IMR-90 (cell line): ENCODE data around the gene GNGT1. TPM values are rescaled to one million over a fixed set of nuclear protein-coding genes. Genes with fewer than 3 reads are reported as not detected.

Experiments
- ATAC-seq: fragments of 200-7000 bp; cut with Tn5 transposase; 2 replicates; pipeline ENCODE4 v1.9.1; 2020; ENCODE audit warnings: low read depth, mild to moderate bottlenecking, moderate library complexity
- BruUV-seq: library from RNA; stranded (reverse); fragments of 400-500 nt; replicated peaks from 2 replicates; lab custom pipeline; 2021; lab: Mats Ljungman, UMichigan
- CTCF ChIA-PET: fragments of 300-600 bp; formaldehyde crosslinking; extraction: SDS; loops from one replicate; lab custom pipeline; 2021; ENCODE audit warnings: antibody characterized with exemption; lab: Yijun Ruan, JAX
- POLR2A ChIA-PET: fragments of 300-600 bp; sonication (Branson Sonifier 250); formaldehyde crosslinking; loops from one replicate; lab custom pipeline; 2022; ENCODE audit warnings: antibody characterized with exemption; ENCODE audit not compliant: unreplicated experiment; lab: Charles Lee
- DNase-seq: peaks from one replicate; pipeline ENCODE4 v3.0.0; 2013
- H2AFZ ChIP-seq: replicated peaks from 2 replicates; pipeline ENCODE3; 2013; ENCODE audit warnings: low read length, mild to moderate bottlenecking; ENCODE audit not compliant: poor library complexity
- H2AK5ac ChIP-seq: 2 replicates; pipeline ENCODE4 v1.6.1; 2013; ENCODE audit warnings: low read depth, low read length, inconsistent platforms
- H2AK9ac ChIP-seq: replicated peaks from 2 replicates; pipeline ENCODE3; 2013; ENCODE audit warnings: mild to moderate bottlenecking, low read depth, low read length, moderate library complexity; ENCODE audit not compliant: poor library complexity
- H2BK120ac ChIP-seq: 2 replicates; pipeline ENCODE4 v1.6.1; 2013; ENCODE audit warnings: low read depth, low read length, inconsistent platforms
- H2BK15ac ChIP-seq: 3 replicates; pipeline ENCODE4 v1.6.1; 2013; ENCODE audit warnings: low read depth, low read length, inconsistent platforms
- H2BK20ac ChIP-seq: 2 replicates; pipeline ENCODE4 v1.6.1; 2013; ENCODE audit warnings: low read depth, mild to moderate bottlenecking, inconsistent platforms, low read length, moderate library complexity
- H2BK5ac ChIP-seq: 2 replicates; pipeline ENCODE4 v1.6.1; 2013; ENCODE audit warnings: mild to moderate bottlenecking, low read depth, low read length, inconsistent platforms; ENCODE audit not compliant: poor library complexity, severe bottlenecking
- H3K14ac ChIP-seq: replicated peaks from 2 replicates; pipeline ENCODE4 v1.6.1; 2013; ENCODE audit warnings: low read depth, low read length, inconsistent platforms
- H3K18ac ChIP-seq: 2 replicates; pipeline ENCODE4 v1.6.1; 2013; ENCODE audit warnings: low read depth, low read length, control low read depth
- H3K23ac ChIP-seq: 2 replicates; pipeline ENCODE4 v1.6.1; 2013; ENCODE audit warnings: low read depth, low read length, inconsistent platforms
- H3K27ac ChIP-seq: 2 replicates; pipeline ENCODE4 v1.5.1; 2013; ENCODE audit warnings: mild to moderate bottlenecking, control low read depth, low read length; ENCODE audit not compliant: insufficient read depth
- H3K27me3 ChIP-seq: 2 replicates; pipeline ENCODE4 v1.6.1; 2013; ENCODE audit warnings: low read length; ENCODE audit not compliant: control insufficient read depth, insufficient read depth
- H3K36me3 ChIP-seq: 2 replicates; pipeline ENCODE4 v1.6.1; 2013; ENCODE audit warnings: low read length, mixed read lengths; ENCODE audit not compliant: control insufficient read depth, insufficient read depth
- H3K4ac ChIP-seq: 2 replicates; pipeline ENCODE4 v1.6.1; 2013; ENCODE audit warnings: low read depth, low read length, inconsistent platforms
- H3K4me1 ChIP-seq: 2 replicates; pipeline ENCODE4 v1.6.1; 2013; ENCODE audit warnings: low read length, mixed read lengths; ENCODE audit not compliant: control insufficient read depth, insufficient read depth
- H3K4me2 ChIP-seq: 2 replicates; pipeline ENCODE4 v1.6.1; 2013; ENCODE audit warnings: low read depth, mild to moderate bottlenecking, control low read depth, low read length, moderate library complexity
- H3K4me3 ChIP-seq: 2 replicates; pipeline ENCODE4 v1.5.1; 2013; ENCODE audit warnings: low read depth, mild to moderate bottlenecking, control low read depth, low read length, moderate library complexity; ENCODE audit not compliant: insufficient read depth
- H3K56ac ChIP-seq: 2 replicates; pipeline ENCODE4 v1.6.1; 2013; ENCODE audit warnings: low read length, inconsistent platforms; ENCODE audit not compliant: insufficient read depth; ENCODE audit errors: extremely low read depth
- H3K79me1 ChIP-seq, 2 experiments: 2 replicates each; pipeline ENCODE4 v1.6.1; 2013; ENCODE audit warnings: low read length in 2 of 2, inconsistent platforms in 1 of 2, low read depth in 1 of 2
- H3K9ac ChIP-seq: 2 replicates; pipeline ENCODE4 v1.6.1; 2013; ENCODE audit warnings: low read depth, low read length, control low read depth
- H3K9me1 ChIP-seq: 2 replicates; pipeline ENCODE4 v1.6.1; 2013; ENCODE audit warnings: low read length, inconsistent platforms; ENCODE audit not compliant: insufficient read depth
- H3K9me3 ChIP-seq: 2 replicates; pipeline ENCODE4 v1.6.1; 2013; ENCODE audit warnings: low read length; ENCODE audit not compliant: control insufficient read depth, insufficient read depth
- H4K20me1 ChIP-seq: 2 replicates; pipeline ENCODE4 v1.6.1; 2013; ENCODE audit warnings: low read length, inconsistent platforms; ENCODE audit not compliant: insufficient read depth
- H4K5ac ChIP-seq: 2 replicates; pipeline ENCODE4 v1.6.1; 2013; ENCODE audit warnings: mild to moderate bottlenecking, low read depth, low read length, control low read depth
- H4K8ac ChIP-seq, 2 experiments: 2 replicates each; pipeline ENCODE4 v1.6.1; 2013; ENCODE audit warnings: low read depth in 2 of 2, low read length in 2 of 2, control low read depth in 1 of 2, inconsistent platforms in 1 of 2
- H4K91ac ChIP-seq: 2 replicates; pipeline ENCODE4 v1.6.1; 2013; ENCODE audit warnings: low read depth, low read length, inconsistent platforms; ENCODE audit not compliant: insufficient read depth
- BHLHE40 ChIP-seq: fragments of 150-350 bp; IDR thresholded peaks from 2 replicates; pipeline ENCODE4 v1.6.1; 2016; ENCODE audit warnings: mild to moderate bottlenecking, low read depth, low read length
- CEBPB ChIP-seq: IDR thresholded peaks from 2 replicates; pipeline ENCODE4 v1.6.1; 2012; ENCODE audit warnings: low read depth, low read length, improper control_type of control experiment
- CTCF ChIP-seq: conservative IDR thresholded peaks from 2 replicates; pipeline ENCODE4 v1.5.1; 2012; ENCODE audit warnings: mild to moderate bottlenecking, low read depth, low read length, improper control_type of control experiment
- FOS ChIP-seq: fragments of 150-350 bp; IDR thresholded peaks from 2 replicates; pipeline ENCODE4 v1.6.1; 2016; ENCODE audit warnings: low read depth, low read length
- MAFK ChIP-seq: IDR thresholded peaks from 2 replicates; pipeline ENCODE4 v1.6.1; 2012; ENCODE audit warnings: low read depth, low read length, improper control_type of control experiment
- MXI1 ChIP-seq: IDR thresholded peaks from 2 replicates; pipeline ENCODE4 v1.6.1; 2012; ENCODE audit warnings: low read depth, mild to moderate bottlenecking, low read length, moderate library complexity, borderline replicate concordance
- NFE2L2 ChIP-seq: fragments of 150-350 bp; IDR thresholded peaks from 2 replicates; pipeline ENCODE4 v1.6.1; 2016; ENCODE audit warnings: low read depth, mild to moderate bottlenecking, low read length
- POLR2A ChIP-seq: IDR thresholded peaks from 2 replicates; pipeline ENCODE4 v1.6.1; 2012; ENCODE audit warnings: mild to moderate bottlenecking, low read depth, low read length
- RCOR1 ChIP-seq: IDR thresholded peaks from 2 replicates; pipeline ENCODE4 v1.6.1; 2012; ENCODE audit warnings: mild to moderate bottlenecking, low read length, improper control_type of control experiment; ENCODE audit not compliant: insufficient replicate concordance
- SMC3 ChIP-seq: fragments of 150-350 bp; IDR thresholded peaks from 2 replicates; pipeline ENCODE4 v1.6.1; 2016; ENCODE audit warnings: low read depth, mild to moderate bottlenecking, antibody characterized with exemption, low read length, moderate library complexity
- WGBS, 2 experiments: methylation state at CpG; one replicate each; pipeline versions ENCODE4 v1.1.5 to v1.1.7; 2013; ENCODE audit warnings: missing lambda C conversion rate in 2 of 2; ENCODE audit not compliant: insufficient read length in 1 of 2; ENCODE audit errors: extremely low coverage in 2 of 2; 5-methylcytosine and 5-hydroxymethylcytosine counted together
- dilution Hi-C: fragments of 300-500 bp; cut with HindIII; formaldehyde crosslinking; loops from one replicate; pipeline ENCODE4 v1.14.3; 2018; ENCODE audit warnings: low sequenced_read_pairs; ENCODE audit not compliant: unreplicated experiment
- in situ Hi-C: fragments of 300-500 bp; cut with MboI; formaldehyde crosslinking; loops from 3 replicates; pipeline ENCODE4 v1.14.3; 2019; ENCODE audit warnings: low sequenced_read_pairs, inconsistent platforms, mixed read lengths
- intact Hi-C: fragments of 100-400 bp; cut with micrococcal nuclease; formaldehyde crosslinking; loops from 2 replicates; pipeline ENCODE4 v1.10.0; 2022
- polyA plus RNA-seq, 3 experiments: library from polyadenylated mRNA; depleted of rRNA; stranded (reverse); fragments of >200 nt; gene quantifications; 2 replicates each; pipeline ENCODE4 v1.2.3, GENCODE V29; 2012; ENCODE audit warnings: low replicate concordance in 1 of 3
- total RNA-seq: library from RNA; depleted of rRNA; stranded (reverse); fragments of >200 nt; gene quantifications from 2 replicates; pipeline ENCODE4 v1.2.3, GENCODE V29; 2012

Gene GNGT1
- total and polyA plus RNA-seq, 2 of the 4 experiments (the other 2 are of a cell fraction), result not detected

- Histone ChIP-seq H3K23ac (no peak overlapping the region), H4K20me1 (no peaks in the 10 kb centered on the region), H2AK5ac (no peak overlapping the region), H3K36me3 (no peaks in the 10 kb centered on the region), H3K18ac (no peak overlapping the region), H4K91ac (no peak overlapping the region), H3K56ac (no peak overlapping the region), H3K27me3 (no peaks in the 10 kb centered on the region), H3K4me1 (no peaks in the 10 kb centered on the region), H2BK5ac (no peak overlapping the region), H2BK15ac (no peak overlapping the region), H2AFZ (no peak overlapping the region), H3K9me1 (no peaks in the 10 kb centered on the region; the same call in 1 of the 2 replicates), H3K4ac (no peak overlapping the region), H3K27ac (no peak overlapping the region), H2AK9ac (no peak overlapping the region), H4K8ac (no peak overlapping the region), H2BK20ac (no peak overlapping the region), H3K9ac (no peak overlapping the region), H3K14ac (no peak overlapping the region), H3K4me2 (no peak overlapping the region), H2BK120ac (no peak overlapping the region), H4K5ac (no peak overlapping the region), H3K9me3 (no peaks in the 10 kb centered on the region), H3K4me3 (no peak overlapping the region), H3K79me1 (no peaks in the 10 kb centered on the region)
- CTCF ChIA-PET, result no interaction called here
- intact Hi-C loops (no loop called here), dilution Hi-C loops (no loop called here), in situ Hi-C loops (no loop called here)
- WGBS, 2 experiments, result no CpG with 5 or more reads among the region's 2 CpGs
- BruUV-seq, result no TSS peak
- POLR2A ChIA-PET, result no interaction called here
- ATAC-seq (no peak), DNase-seq (no peak)
- TF ChIP-seq BHLHE40 (no peak), MXI1 (no peak), NFE2L2 (no peak), SMC3 (no peak), MAFK (no peak), CTCF (no peak), RCOR1 (no peak), POLR2A (no peak), CEBPB (no peak), FOS (no peak)
Observed at GRCh38 chr7:93935102-93935501, 28.7 kb downstream of the GNGT1 start.
